Measurements from ENCODE around the gene LRRC23. TPM values are rescaled to one million over a fixed set of nuclear protein-coding genes. Genes with fewer than 3 reads are reported as not detected.

Gene LRRC23
- total RNA-seq, 1 donor from 2014 or later, result 5.7 TPM

- TF ChIP-seq CTCF (IDR thresholded peaks at IDR 0.05; ENCODE audit: unreplicated experiment), result no peak
- Mint-ChIP-seq H3K36me3 (ENCODE audit: low read depth, unreplicated experiment) (peaks cover 8% of the 10 kb centered on the region), H3K4me1 (ENCODE audit: unreplicated experiment) (peaks cover 37% of the 10 kb centered on the region), H3K9me3 (ENCODE audit: unreplicated experiment) (no peaks in the 10 kb centered on the region), H3K4me3 (ENCODE audit: unreplicated experiment) (peak overlapping the region; percentile 51), H3K27me3 (ENCODE audit: unreplicated experiment) (peaks cover 17% of the 10 kb centered on the region), H3K27ac (ENCODE audit: unreplicated experiment) (peak overlapping the region; percentile 84)
- DNase-seq (ENCODE audit: low spot score), result no peak
These were observed 49.9 kb downstream of the LRRC23 start for GRCh38 chr12:6954316-6955107.

GRCh38 chr12:6955108-6956020 lies 50.7 kb downstream of the LRRC23 start:
- no peak for TF ChIP-seq CTCF (IDR thresholded peaks at IDR 0.05; ENCODE audit: unreplicated experiment)
- Mint-ChIP-seq H3K36me3 (ENCODE audit: low read depth, unreplicated experiment) (peaks cover 5% of the 10 kb centered on the region), H3K9me3 (ENCODE audit: unreplicated experiment) (no peaks in the 10 kb centered on the region), H3K4me1 (ENCODE audit: unreplicated experiment) (peaks cover 38% of the 10 kb centered on the region), H3K27ac (ENCODE audit: unreplicated experiment) (no peak overlapping the region), H3K27me3 (ENCODE audit: unreplicated experiment) (peaks cover 17% of the 10 kb centered on the region), H3K4me3 (ENCODE audit: unreplicated experiment) (no peak overlapping the region)
- no peak for DNase-seq (ENCODE audit: low spot score)

- no peak overlapping the region for H3K27ac Mint-ChIP-seq (ENCODE audit: unreplicated experiment)
These were observed 51.6 kb downstream of the LRRC23 start for GRCh38 chr12:6956021-6956727.

GRCh38 chr12:6957151-6957701 lies 52.6 kb downstream of the LRRC23 start:
- no peak for TF ChIP-seq CTCF (IDR thresholded peaks at IDR 0.05; ENCODE audit: unreplicated experiment)
- Mint-ChIP-seq H3K9me3 (ENCODE audit: unreplicated experiment) (no peaks in the 10 kb centered on the region), H3K4me3 (ENCODE audit: unreplicated experiment) (peak overlapping the region; percentile 37), H3K36me3 (ENCODE audit: low read depth, unreplicated experiment) (peaks cover 5% of the 10 kb centered on the region), H3K27ac (ENCODE audit: unreplicated experiment) (no peak overlapping the region), H3K4me1 (ENCODE audit: unreplicated experiment) (peaks cover 42% of the 10 kb centered on the region), H3K27me3 (ENCODE audit: unreplicated experiment) (peaks cover 15% of the 10 kb centered on the region)
- DNase-seq (ENCODE audit: low spot score), result no peak

More at GRCh38 chr12:6956021-6956727, 51.6 kb downstream of the LRRC23 start:
- no peak for TF ChIP-seq CTCF (IDR thresholded peaks at IDR 0.05; ENCODE audit: unreplicated experiment)
- peaks cover 5% of the 10 kb centered on the region for H3K36me3 Mint-ChIP-seq (ENCODE audit: low read depth, unreplicated experiment)
- H3K4me1 Mint-ChIP-seq (ENCODE audit: unreplicated experiment), result peaks cover 38% of the 10 kb centered on the region
- peaks cover 15% of the 10 kb centered on the region for H3K27me3 Mint-ChIP-seq (ENCODE audit: unreplicated experiment)
- no peaks in the 10 kb centered on the region for H3K9me3 Mint-ChIP-seq (ENCODE audit: unreplicated experiment)
- no peak for DNase-seq (ENCODE audit: low spot score)
- H3K4me3 Mint-ChIP-seq (ENCODE audit: unreplicated experiment), result peak overlapping the region; percentile 37

Measured in endothelial cell (in vitro differentiated cells).